ENCODE results near the gene AHR.

The AHR gene

GRCh38 chr7:17302575-17303142 lies 4.2 kb downstream of the AHR start:
- TF ChIP-seq CTCF (IDR thresholded peaks at IDR 0.05): no peak
- no peak overlapping the region for H2AFZ ChIP-seq
- H3K4me2 ChIP-seq (ENCODE audit: low read length): no peak overlapping the region
- no peak overlapping the region for H3K4me3 ChIP-seq (ENCODE audit: low read depth, low read length)
- H3K36me3 ChIP-seq (ENCODE audit: control insufficient read depth, insufficient read depth, low read length): no peaks in the 10 kb centered on the region
- H3K4me1 ChIP-seq: peaks cover 3% of the 10 kb centered on the region
- H3K9me3 ChIP-seq (ENCODE audit: control insufficient read depth, low read length): peaks cover 4% of the 10 kb centered on the region
- no peaks in the 10 kb centered on the region for H3K79me2 ChIP-seq
- H3K27ac ChIP-seq: no peak overlapping the region
- H3K27me3 ChIP-seq (ENCODE audit: control insufficient read depth, insufficient read depth, low read length): no peaks in the 10 kb centered on the region
- no peak overlapping the region for H3K9ac ChIP-seq

DNA sequence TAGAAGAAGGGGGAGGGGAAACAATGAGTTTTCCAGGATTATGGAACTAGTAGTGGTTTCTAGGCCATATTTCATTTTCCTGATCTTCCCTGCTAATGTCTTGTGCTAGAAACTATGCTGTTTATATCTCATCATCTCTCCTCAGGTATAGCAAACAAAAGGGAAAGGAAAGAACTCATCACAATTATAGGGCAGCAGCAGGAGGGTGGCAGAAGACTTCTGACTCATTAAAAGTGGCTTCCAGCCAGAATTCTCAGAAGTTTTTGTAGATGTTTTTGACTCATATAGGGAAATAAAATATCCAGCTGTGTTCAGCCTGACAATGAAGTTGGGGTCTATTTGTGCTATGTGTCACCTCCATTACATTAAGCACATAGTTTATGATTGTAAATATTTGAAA lies 6.5 kb downstream of the AHR start:
- no peak overlapping the region for H2AFZ ChIP-seq
- no peaks in the 10 kb centered on the region for H3K4me1 ChIP-seq
- no peak for TF ChIP-seq CTCF (IDR thresholded peaks at IDR 0.05)
- H3K4me2 ChIP-seq (ENCODE audit: low read length): peak overlapping the region; percentile 5
- no peaks in the 10 kb centered on the region for H3K27me3 ChIP-seq (ENCODE audit: control insufficient read depth, insufficient read depth, low read length)
- peaks cover 2% of the 10 kb centered on the region for H3K79me2 ChIP-seq
- H3K4me3 ChIP-seq (ENCODE audit: low read depth, low read length): no peak overlapping the region
- H3K9me3 ChIP-seq (ENCODE audit: control insufficient read depth, low read length): no peaks in the 10 kb centered on the region
- no peaks in the 10 kb centered on the region for H3K36me3 ChIP-seq (ENCODE audit: control insufficient read depth, insufficient read depth, low read length)
- no peak overlapping the region for H3K9ac ChIP-seq
- H3K27ac ChIP-seq: no peak overlapping the region

DNA sequence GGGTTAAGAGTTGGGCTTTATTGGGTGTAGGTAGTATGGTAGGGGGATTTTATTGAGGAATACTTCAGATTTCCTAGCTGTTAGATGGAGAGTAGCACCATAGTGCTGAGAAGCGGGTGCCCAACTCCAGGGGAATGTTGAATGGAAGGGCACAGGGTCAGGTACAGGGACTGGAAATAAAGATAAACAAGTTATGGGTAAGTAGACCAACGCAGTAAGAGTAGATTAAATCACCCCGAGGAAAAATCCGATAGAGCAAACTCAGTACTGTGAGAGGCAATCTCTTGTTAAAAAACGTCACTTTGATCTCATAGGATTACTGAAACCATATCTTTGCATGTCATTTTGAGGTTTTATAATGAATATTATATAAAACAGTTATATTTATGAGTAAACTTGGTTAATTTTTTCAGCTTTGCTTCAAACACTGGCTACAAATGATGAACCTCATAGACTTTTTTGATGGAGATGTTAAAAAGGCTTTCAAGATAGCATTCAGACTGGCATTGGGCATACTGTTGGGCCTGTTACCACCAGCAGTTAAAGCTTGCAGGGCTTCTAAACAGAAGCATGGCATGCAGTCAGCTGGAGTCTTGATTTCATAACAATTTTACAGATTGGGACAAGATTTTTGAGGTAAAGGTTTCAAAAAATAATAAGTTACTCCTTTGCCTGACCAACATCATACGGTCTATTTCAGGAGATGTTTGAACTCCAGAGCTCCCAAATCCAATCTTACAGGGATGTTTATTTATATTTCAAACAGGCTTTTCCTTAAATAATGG lies 7.1 kb downstream of the AHR start:
- no peak for TF ChIP-seq CTCF (IDR thresholded peaks at IDR 0.05)
- Histone ChIP-seq H3K27ac (no peak overlapping the region), H2AFZ (no peak overlapping the region), H3K36me3 (ENCODE audit: control insufficient read depth, insufficient read depth, low read length) (no peaks in the 10 kb centered on the region), H3K4me2 (ENCODE audit: low read length) (no peak overlapping the region), H3K27me3 (ENCODE audit: control insufficient read depth, insufficient read depth, low read length) (no peaks in the 10 kb centered on the region), H3K4me1 (no peaks in the 10 kb centered on the region), H3K9me3 (ENCODE audit: control insufficient read depth, low read length) (no peaks in the 10 kb centered on the region), H3K79me2 (peaks cover 2% of the 10 kb centered on the region), H3K9ac (no peak overlapping the region), H3K4me3 (ENCODE audit: low read depth, low read length) (no peak overlapping the region)

DNA sequence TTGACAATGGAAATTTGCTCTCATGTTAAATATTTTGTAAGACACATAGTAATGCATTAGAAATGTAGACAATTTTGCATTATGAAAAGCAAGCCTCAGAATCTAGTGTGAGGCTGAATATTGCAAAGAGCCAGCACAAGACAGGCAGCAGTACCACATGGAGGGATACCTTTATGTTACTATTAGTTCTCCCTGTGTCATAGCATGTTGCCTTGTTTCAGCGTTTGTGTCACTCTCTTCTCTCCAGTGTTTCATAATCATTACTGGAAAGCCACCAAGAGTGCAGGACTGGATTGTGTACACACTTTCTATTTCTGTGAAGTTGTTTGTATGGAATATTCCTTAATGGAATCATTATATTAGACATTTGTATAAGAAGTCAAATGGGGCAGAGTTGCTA lies 8.5 kb downstream of the AHR start:
- Histone ChIP-seq H3K9ac (no peak overlapping the region), H3K27ac (peak overlapping the region; percentile 3)

More for the DNA sequence above, 8.5 kb downstream of the AHR start:
- Histone ChIP-seq H3K36me3 (ENCODE audit: control insufficient read depth, insufficient read depth, low read length) (no peaks in the 10 kb centered on the region), H3K4me1 (no peaks in the 10 kb centered on the region), H3K9me3 (ENCODE audit: control insufficient read depth, low read length) (no peaks in the 10 kb centered on the region), H3K4me2 (ENCODE audit: low read length) (no peak overlapping the region), H3K79me2 (peaks cover 2% of the 10 kb centered on the region), H3K27me3 (ENCODE audit: control insufficient read depth, insufficient read depth, low read length) (no peaks in the 10 kb centered on the region), H2AFZ (no peak overlapping the region), H3K4me3 (ENCODE audit: low read depth, low read length) (no peak overlapping the region)
- no peak for TF ChIP-seq CTCF (IDR thresholded peaks at IDR 0.05)
